D341Med (cell line): ENCODE results near the gene RAD50.
"Not testable (repeated sequence)": the region's sequence is repeated elsewhere in the genome, so short reads cannot be mapped to it uniquely, and the experiment has no call there.

ENCODE experiments used
- DNase-seq: peaks from one replicate; pipeline ENCODE4 v3.0.0; 2012; ENCODE audit warnings: low spot score

RAD50 gene

GRCh38 chr5:132633587-132633986 lies 76.8 kb downstream of the RAD50 start:
- not testable (repeated sequence) for DNase-seq

GRCh38 chr5:132635873-132636272 lies 79.1 kb downstream of the RAD50 start:
- no peak for DNase-seq

GRCh38 chr5:132637241-132637640 lies 80.5 kb downstream of the RAD50 start:
- DNase-seq = no peak

GRCh38 chr5:132639706-132640130 lies 82.9 kb downstream of the RAD50 start:
- no peak for DNase-seq

GRCh38 chr5:132640613-132641012 lies 83.8 kb downstream of the RAD50 start:
- no peak for DNase-seq

- DNase-seq = no peak
Observed at GRCh38 chr5:132641241-132641723, 84.5 kb downstream of the RAD50 start.

- no peak for DNase-seq
Observed at GRCh38 chr5:132641841-132642240, 85.1 kb downstream of the RAD50 start.

GRCh38 chr5:132644177-132644576 lies 87.4 kb downstream of the RAD50 start:
- DNase-seq = no peak

DNA sequence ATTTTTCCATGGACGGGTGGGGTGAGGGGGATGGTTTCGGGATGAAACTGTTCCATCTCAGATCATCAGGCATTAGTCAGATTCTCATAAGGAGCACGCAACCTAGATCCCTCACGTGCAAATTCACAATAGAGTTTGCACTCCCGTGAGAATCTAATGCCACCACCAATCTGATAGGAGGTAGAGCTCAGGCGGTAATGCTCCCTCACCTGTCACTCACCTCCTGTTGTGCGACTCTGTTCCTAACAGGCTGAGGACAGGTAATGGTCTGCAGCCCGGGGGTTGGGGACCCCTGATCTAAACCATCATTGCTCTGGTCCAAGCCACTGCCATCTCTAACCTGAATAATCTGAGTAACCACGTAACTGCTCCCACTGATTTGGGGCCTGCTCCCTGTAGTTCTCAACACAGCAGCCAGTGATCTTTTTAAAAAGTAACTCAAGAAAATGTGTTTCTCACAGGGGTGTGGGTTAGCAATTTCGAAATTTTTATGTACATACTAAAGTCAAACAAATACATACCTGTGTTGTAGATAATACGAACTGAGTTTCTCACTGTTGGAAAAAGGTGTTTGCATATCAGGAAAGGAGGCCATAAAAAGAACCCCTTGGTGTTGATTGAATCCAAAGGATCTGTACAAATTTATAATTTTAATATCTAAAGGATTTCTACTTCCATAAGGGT lies 89.9 kb downstream of the RAD50 start:
- no peak for DNase-seq

GRCh38 chr5:132647473-132647872 lies 90.7 kb downstream of the RAD50 start:
- no peak for DNase-seq

DNA sequence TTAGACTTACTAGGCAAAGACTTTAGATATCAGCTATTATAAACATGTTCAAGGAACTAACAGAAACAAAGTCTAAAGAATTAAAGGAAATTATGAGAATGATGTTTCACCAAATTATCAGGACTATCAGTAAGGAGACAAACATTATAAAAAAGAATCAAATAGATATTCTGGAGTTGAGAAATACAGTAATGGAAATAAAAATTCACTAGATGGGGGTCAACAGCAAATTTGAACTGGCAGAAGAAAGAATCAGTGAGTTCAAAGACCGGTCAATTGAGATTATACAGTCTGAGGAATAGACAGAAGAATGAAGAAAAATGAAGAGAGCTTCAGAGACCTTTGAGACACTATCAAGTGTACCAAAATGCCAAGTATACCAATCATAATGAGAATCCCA lies 91.6 kb downstream of the RAD50 start:
- DNase-seq = no peak

DNA sequence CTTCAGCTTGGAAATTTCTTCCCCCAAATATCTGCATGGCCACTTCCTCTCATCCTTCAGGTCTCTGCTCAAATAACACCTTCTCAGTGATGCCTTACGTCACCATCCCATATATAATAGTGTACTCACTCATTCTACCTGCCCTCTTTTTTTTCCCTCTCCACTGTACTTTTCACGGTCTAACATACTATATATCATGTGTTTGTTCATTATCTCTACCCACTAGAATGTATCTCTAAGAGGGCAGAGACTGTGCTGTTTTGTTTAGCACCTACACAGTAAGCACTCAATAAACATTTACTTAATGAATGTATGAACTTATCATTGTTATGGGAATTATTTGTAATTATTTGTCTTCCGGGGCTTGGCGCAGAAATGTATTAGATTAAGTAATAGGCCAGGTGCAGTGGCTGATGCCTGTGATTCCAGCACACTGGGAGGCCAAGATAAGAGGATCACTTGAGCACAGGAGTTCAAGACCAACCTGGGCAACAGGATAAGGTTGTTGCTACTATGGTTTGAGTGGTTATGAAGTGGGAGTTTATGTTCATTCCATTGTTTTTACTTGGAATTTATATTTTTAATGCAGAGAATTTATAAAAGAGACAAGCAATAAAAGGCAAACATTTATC lies 95.2 kb downstream of the RAD50 start:
- DNase-seq = no peak

GRCh38 chr5:132653716-132654115 lies 96.9 kb downstream of the RAD50 start:
- no peak for DNase-seq

GRCh38 chr5:132655821-132656773 lies 99.3 kb downstream of the RAD50 start:
- DNase-seq = no peak

- DNase-seq = no peak
Observed at GRCh38 chr5:132656774-132657355, 100.1 kb downstream of the RAD50 start.

GRCh38 chr5:132657676-132658380 lies 101.1 kb downstream of the RAD50 start, which contains the start of gene IL13:
Gene IL13 (plus strand): TSS chr5:132658173. CDS start chr5:132658187, 14 bp downstream.
- no peak for DNase-seq

- no peak for DNase-seq
Observed at GRCh38 chr5:132658381-132659302, 101.9 kb downstream of the RAD50 start.

GRCh38 chr5:132659598-132660493 lies 103.1 kb downstream of the RAD50 start:
- DNase-seq = no peak
